Skeletal muscle cell (primary cell): ENCODE results near the gene SSNA1.

Experiments used
- DNase-seq: peaks from one replicate; pipeline ENCODE4 v3.0.0-alpha.2; 2010; ENCODE audit warnings: low read depth
- H3K4me3 ChIP-seq: 2 replicates; pipeline ENCODE4 v1.5.1; 2011; ENCODE audit warnings: low read depth, mild to moderate bottlenecking, control low read depth, low read length, moderate library complexity

The SSNA1 gene

GRCh38 chr9:137194388-137194787, 5.9 kb downstream of the SSNA1 start:
- DNase-seq: no peak
- no peak overlapping the region for H3K4me3 ChIP-seq

GRCh38 chr9:137194909-137195308, 6.4 kb downstream of the SSNA1 start:
- no peak for DNase-seq
- no peak overlapping the region for H3K4me3 ChIP-seq

- no peak overlapping the region for H3K4me3 ChIP-seq
- DNase-seq: no peak
These were observed 7.2 kb downstream of the SSNA1 start for GRCh38 chr9:137195525-137196220.

GRCh38 chr9:137198051-137198901, 9.8 kb downstream of the SSNA1 start:
- no peak for DNase-seq
- peak overlapping the region; percentile 50 for H3K4me3 ChIP-seq

- DNase-seq: no peak
- peak overlapping the region; percentile 50 for H3K4me3 ChIP-seq
These were observed 10.4 kb downstream of the SSNA1 start for GRCh38 chr9:137198902-137199283.

GRCh38 chr9:137199411-137200121, 11.1 kb downstream of the SSNA1 start:
- peak overlapping the region; percentile 50 for H3K4me3 ChIP-seq
- no peak for DNase-seq

- peak within 1 kb of the TSS; percentile 73 for H3K4me3 ChIP-seq
- DNase-seq: peak; percentile 99
These were observed 12.1 kb downstream of the SSNA1 start, which contains the start of gene TPRN for GRCh38 chr9:137200311-137201204. TPRN (minus strand) TSS chr9:137200741; CDS start chr9:137200711, 30 bp downstream.

- H3K4me3 ChIP-seq: peak overlapping the region; percentile 73
- no peak for DNase-seq
These were observed 12.9 kb downstream of the SSNA1 start for GRCh38 chr9:137201205-137201868.

GRCh38 chr9:137202966-137203365, 14.5 kb downstream of the SSNA1 start:
- H3K4me3 ChIP-seq: no peak overlapping the region
- no peak for DNase-seq

- H3K4me3 ChIP-seq: peak overlapping the region; percentile 93
- no peak for DNase-seq
These were observed 16.3 kb downstream of the SSNA1 start for GRCh38 chr9:137204731-137205125.

GRCh38 chr9:137205126-137206069, 16.9 kb downstream of the SSNA1 start, which contains the start of the genes NDOR1 and TMEM203:
NDOR1 (plus strand) TSS chr9:137205700; CDS start chr9:137205778, 78 bp downstream.
TMEM203 (minus strand) TSS chr9:137205648; CDS start chr9:137205414, 234 bp downstream.
- peak within 1 kb of the TSS; percentile 93 for H3K4me3 ChIP-seq
- DNase-seq: peak; percentile 32

GRCh38 chr9:137206602-137207001, 18.1 kb downstream of the SSNA1 start:
- no peak for DNase-seq
- peak overlapping the region; percentile 93 for H3K4me3 ChIP-seq

- no peak overlapping the region for H3K4me3 ChIP-seq
- no peak for DNase-seq
These were observed 23.1 kb downstream of the SSNA1 start for GRCh38 chr9:137211532-137211931.

GRCh38 chr9:137212520-137212919, 24.0 kb downstream of the SSNA1 start:
- no peak overlapping the region for H3K4me3 ChIP-seq
- no peak for DNase-seq

GRCh38 chr9:137213160-137214060, 24.9 kb downstream of the SSNA1 start:
- no peak overlapping the region for H3K4me3 ChIP-seq

GRCh38 chr9:137214620-137215019, 26.1 kb downstream of the SSNA1 start:
- no peak for DNase-seq
- H3K4me3 ChIP-seq: no peak overlapping the region

More at GRCh38 chr9:137213160-137214060, 24.9 kb downstream of the SSNA1 start:
- no peak for DNase-seq
